ENCODE measurements around the gene CCT2.

CCT2 gene

GRCh38 chr12:69563166-69563762, 22.0 kb upstream of the CCT2 start:
- H3K4me3 ChIP-seq (ENCODE audit: low read depth in 1 of 2, low read length in 1 of 2): no peak overlapping the region
- no peaks in the 10 kb centered on the region for H3K9me3 ChIP-seq
- TF ChIP-seq, protein P1, sequence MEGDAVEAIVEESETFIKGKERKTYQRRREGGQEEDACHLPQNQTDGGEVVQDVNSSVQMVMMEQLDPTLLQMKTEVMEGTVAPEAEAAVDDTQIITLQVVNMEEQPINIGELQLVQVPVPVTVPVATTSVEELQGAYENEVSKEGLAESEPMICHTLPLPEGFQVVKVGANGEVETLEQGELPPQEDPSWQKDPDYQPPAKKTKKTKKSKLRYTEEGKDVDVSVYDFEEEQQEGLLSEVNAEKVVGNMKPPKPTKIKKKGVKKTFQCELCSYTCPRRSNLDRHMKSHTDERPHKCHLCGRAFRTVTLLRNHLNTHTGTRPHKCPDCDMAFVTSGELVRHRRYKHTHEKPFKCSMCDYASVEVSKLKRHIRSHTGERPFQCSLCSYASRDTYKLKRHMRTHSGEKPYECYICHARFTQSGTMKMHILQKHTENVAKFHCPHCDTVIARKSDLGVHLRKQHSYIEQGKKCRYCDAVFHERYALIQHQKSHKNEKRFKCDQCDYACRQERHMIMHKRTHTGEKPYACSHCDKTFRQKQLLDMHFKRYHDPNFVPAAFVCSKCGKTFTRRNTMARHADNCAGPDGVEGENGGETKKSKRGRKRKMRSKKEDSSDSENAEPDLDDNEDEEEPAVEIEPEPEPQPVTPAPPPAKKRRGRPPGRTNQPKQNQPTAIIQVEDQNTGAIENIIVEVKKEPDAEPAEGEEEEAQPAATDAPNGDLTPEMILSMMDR (IDR thresholded peaks at IDR 0.05): no peak
- H3K27me3 ChIP-seq: no peaks in the 10 kb centered on the region
- no peak overlapping the region for H3K27ac ChIP-seq
- H3K4me1 ChIP-seq (ENCODE audit: control insufficient read depth in 1 of 2, insufficient read depth in 1 of 2, low read depth in 1 of 2, low read length in 1 of 2): no peaks in the 10 kb centered on the region
- peaks cover 10% of the 10 kb centered on the region for H3K36me3 ChIP-seq

DNA sequence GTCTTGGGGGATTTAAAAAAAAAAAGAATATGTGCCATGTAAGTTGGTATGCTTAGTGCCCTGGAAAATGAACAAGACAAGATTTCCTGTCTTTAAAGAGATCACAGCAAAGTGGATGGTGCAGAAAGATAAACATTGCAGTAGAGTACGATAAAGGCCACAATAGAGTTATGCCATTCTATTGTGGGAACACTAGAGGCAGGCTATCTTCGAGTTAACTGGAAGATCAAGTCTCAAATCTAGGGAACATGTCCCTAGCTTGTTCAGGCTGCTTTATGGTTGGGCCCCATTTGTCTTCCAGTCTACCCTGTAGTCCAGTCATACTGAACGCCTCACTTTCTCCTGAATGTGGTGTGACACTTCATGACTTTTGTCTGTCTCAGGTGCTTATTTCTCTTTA, 18.7 kb upstream of the CCT2 start:
- Histone ChIP-seq H3K4me1 (ENCODE audit: control insufficient read depth in 1 of 2, insufficient read depth in 1 of 2, low read depth in 1 of 2, low read length in 1 of 2) (no peaks in the 10 kb centered on the region), H3K27me3 (no peaks in the 10 kb centered on the region), H3K27ac (no peak overlapping the region), H3K4me3 (ENCODE audit: low read depth in 1 of 2, low read length in 1 of 2) (no peak overlapping the region), H3K36me3 (peaks cover 23% of the 10 kb centered on the region), H3K9me3 (no peaks in the 10 kb centered on the region)
- TF ChIP-seq, protein P1 (IDR thresholded peaks at IDR 0.05): no peak

- no peaks in the 10 kb centered on the region for H3K9me3 ChIP-seq
- H3K4me1 ChIP-seq (ENCODE audit: control insufficient read depth in 1 of 2, insufficient read depth in 1 of 2, low read depth in 1 of 2, low read length in 1 of 2): no peaks in the 10 kb centered on the region
- H3K27ac ChIP-seq: no peak overlapping the region
- no peak overlapping the region for H3K4me3 ChIP-seq (ENCODE audit: low read depth in 1 of 2, low read length in 1 of 2)
- TF ChIP-seq, protein P1 (IDR thresholded peaks at IDR 0.05): no peak
- H3K36me3 ChIP-seq: peaks cover 37% of the 10 kb centered on the region
- H3K27me3 ChIP-seq: no peaks in the 10 kb centered on the region
These were observed 16.0 kb upstream of the CCT2 start for GRCh38 chr12:69569236-69569635.

DNA sequence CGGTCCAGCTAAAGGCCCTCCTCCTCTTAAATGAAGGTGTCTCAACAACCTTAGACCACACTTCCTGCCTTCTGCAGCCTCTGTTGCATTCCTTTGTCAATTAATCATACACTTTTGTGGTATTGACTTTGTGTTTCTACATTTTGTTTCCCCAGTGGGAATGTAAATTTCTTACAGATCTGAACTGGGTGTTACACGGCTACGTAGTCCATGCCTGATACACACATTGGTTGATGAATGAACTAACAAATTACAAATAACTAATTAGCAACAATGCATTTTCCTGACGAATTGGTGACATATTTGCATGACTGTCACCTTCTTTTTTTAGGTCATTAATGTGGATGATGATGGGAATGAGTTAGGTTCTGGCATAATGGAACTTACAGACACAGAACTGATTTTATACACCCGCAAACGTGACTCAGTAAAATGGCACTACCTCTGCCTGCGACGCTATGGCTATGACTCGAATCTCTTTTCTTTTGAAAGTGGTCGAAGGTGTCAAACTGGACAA, 15.2 kb upstream of the CCT2 start:
- Histone ChIP-seq H3K27ac (no peak overlapping the region), H3K9me3 (no peaks in the 10 kb centered on the region), H3K4me1 (ENCODE audit: control insufficient read depth in 1 of 2, insufficient read depth in 1 of 2, low read depth in 1 of 2, low read length in 1 of 2) (no peaks in the 10 kb centered on the region), H3K4me3 (ENCODE audit: low read depth in 1 of 2, low read length in 1 of 2) (no peak overlapping the region), H3K36me3 (peaks cover 45% of the 10 kb centered on the region), H3K27me3 (no peaks in the 10 kb centered on the region)
- TF ChIP-seq, protein P1 (IDR thresholded peaks at IDR 0.05): no peak

DNA sequence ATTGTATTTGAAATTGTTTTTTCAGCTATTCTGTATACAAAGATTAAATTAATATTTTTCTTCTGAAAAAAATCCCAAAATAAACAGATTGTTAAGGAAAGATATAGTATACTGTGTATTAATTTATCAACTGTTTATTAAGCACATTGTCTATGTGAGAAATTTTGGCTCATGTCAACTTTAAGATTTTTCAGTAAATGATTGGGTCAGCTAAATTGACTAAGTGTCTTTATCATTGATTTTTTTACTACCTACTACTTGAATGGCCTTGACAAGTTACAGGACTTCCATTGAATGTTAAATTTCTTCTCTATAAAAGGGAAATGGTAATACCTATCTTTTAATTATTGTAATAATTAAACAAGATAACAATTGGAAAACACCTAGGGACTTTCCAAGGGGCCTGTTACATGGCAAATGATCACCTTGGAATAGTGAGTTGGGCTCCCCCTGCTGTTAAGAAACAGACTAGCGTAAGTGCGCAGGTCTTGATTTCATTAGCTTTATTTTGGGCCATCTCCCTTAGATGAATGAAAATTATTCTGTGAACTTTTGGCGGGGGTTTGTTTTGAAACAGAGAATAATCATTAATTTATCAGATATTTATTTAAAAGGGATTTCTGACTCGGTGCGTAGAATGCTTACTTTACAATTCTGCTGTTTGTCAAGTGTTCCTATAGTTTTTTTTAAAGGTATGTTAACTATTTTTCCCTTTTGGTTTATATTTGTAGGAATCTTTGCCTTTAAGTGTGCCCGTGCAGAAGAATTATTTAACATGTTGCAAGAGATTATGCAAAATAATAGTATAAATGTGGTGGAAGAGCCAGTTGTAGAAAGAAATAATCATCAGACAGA, 14.5 kb upstream of the CCT2 start:
- TF ChIP-seq, protein P1 (IDR thresholded peaks at IDR 0.05): peak; percentile 60
- Histone ChIP-seq H3K27me3 (no peaks in the 10 kb centered on the region), H3K4me1 (ENCODE audit: control insufficient read depth in 1 of 2, insufficient read depth in 1 of 2, low read depth in 1 of 2, low read length in 1 of 2) (no peaks in the 10 kb centered on the region), H3K27ac (no peak overlapping the region), H3K9me3 (no peaks in the 10 kb centered on the region), H3K4me3 (ENCODE audit: low read depth in 1 of 2, low read length in 1 of 2) (no peak overlapping the region), H3K36me3 (peaks cover 50% of the 10 kb centered on the region)

Data from neutrophil (primary cell).